Epithelial cell of esophagus (primary cell): Measurements from ENCODE around the gene CLEC16A.

Experiments
- DNase-seq: peaks from one replicate; pipeline ENCODE4 v3.0.0; 2010; ENCODE audit warnings: low read depth
- H3K4me3 ChIP-seq: 2 replicates; pipeline ENCODE4 v1.5.1; 2011; ENCODE audit warnings: mild to moderate bottlenecking, low read length, control low read depth
- CTCF ChIP-seq: IDR thresholded peaks from 2 replicates; pipeline ENCODE4 v1.5.1; 2011; ENCODE audit warnings: low read depth, mild to moderate bottlenecking, low read length, control low read depth, inconsistent platforms; ENCODE audit not compliant: insufficient read depth; ENCODE audit errors: missing control alignments

Gene CLEC16A

GRCh38 chr16:11066261-11066870 lies 122.0 kb downstream of the CLEC16A start:
- no peak overlapping the region for H3K4me3 ChIP-seq
- no peak for TF ChIP-seq CTCF
- DNase-seq: no peak

GRCh38 chr16:11067266-11067665 lies 122.9 kb downstream of the CLEC16A start:
- no peak for DNase-seq
- no peak for TF ChIP-seq CTCF
- H3K4me3 ChIP-seq: no peak overlapping the region

- H3K4me3 ChIP-seq: no peak overlapping the region
- no peak for TF ChIP-seq CTCF
- DNase-seq: no peak
Measured at GRCh38 chr16:11067697-11068141, 123.4 kb downstream of the CLEC16A start.

- H3K4me3 ChIP-seq: no peak overlapping the region
- DNase-seq: no peak
- no peak for TF ChIP-seq CTCF
Measured at GRCh38 chr16:11071829-11072228, 127.5 kb downstream of the CLEC16A start.

GRCh38 chr16:11072420-11073153 lies 128.2 kb downstream of the CLEC16A start:
- TF ChIP-seq CTCF: no peak
- no peak for DNase-seq
- H3K4me3 ChIP-seq: no peak overlapping the region

GRCh38 chr16:11073407-11073999 lies 129.1 kb downstream of the CLEC16A start:
- no peak overlapping the region for H3K4me3 ChIP-seq
- no peak for TF ChIP-seq CTCF
- DNase-seq: no peak
